HEK293 (cell line): ENCODE measurements around the gene IDUA.

Experiments
- CTCF ChIA-PET: fragments of 350-600 bp; formaldehyde crosslinking; extraction: SDS; loops from one replicate; lab custom pipeline; 2021; ENCODE audit warnings: antibody characterized with exemption; lab: Yijun Ruan, JAX
- POLR2A ChIA-PET: fragments of 300-600 bp; formaldehyde crosslinking; extraction: SDS; loops from one replicate; lab custom pipeline; 2020; ENCODE audit warnings: antibody characterized with exemption, inconsistent platforms; lab: Yijun Ruan, JAX
- H3K27ac ChIP-seq: fragments of 200-500 bp; sonication (Bioruptor generic); 2 replicates; pipeline ENCODE4 v1.5.1; 2014; ENCODE audit warnings: low read depth, low read length, control low read depth, inconsistent platforms; ENCODE audit errors: extremely low read depth
- H3K36me3 ChIP-seq, 2 experiments: fragments of 200-500 bp in 1 of 2; sonication (Bioruptor generic) in 1 of 2; 1 replicate in 1 of 2; 2 replicates in 1 of 2; pipeline ENCODE4 v1.5.1; 2014 to 2017; ENCODE audit warnings: inconsistent platforms in 2 of 2, low read length in 2 of 2; ENCODE audit not compliant: control insufficient read depth in 2 of 2, insufficient read depth in 1 of 2
- H3K4me1 ChIP-seq: fragments of 200-500 bp; sonication (Bioruptor generic); 2 replicates; pipeline ENCODE4 v1.5.1; 2014; ENCODE audit warnings: mild to moderate bottlenecking, low read length, inconsistent platforms; ENCODE audit not compliant: control insufficient read depth, insufficient read depth
- H3K4me3 ChIP-seq: 2 replicates; pipeline ENCODE4 v1.5.1; 2011; ENCODE audit warnings: low read depth, mild to moderate bottlenecking, control low read depth, low read length, moderate library complexity
- H3K9me3 ChIP-seq: fragments of 200-500 bp; sonication (Bioruptor generic); 2 replicates; pipeline ENCODE4 v1.5.1; 2014; ENCODE audit warnings: low read depth, low read length, inconsistent platforms; ENCODE audit not compliant: control insufficient read depth, insufficient read depth
- GLIS2 ChIP-seq: fragments of 450-650 bp; formaldehyde crosslinking; IDR thresholded peaks from 2 replicates; pipeline ENCODE4 v1.5.1; 2016; ENCODE audit warnings: missing biosample characterization, missing genetic modification characterization
- KLF1 ChIP-seq: fragments of 450-650 bp; formaldehyde crosslinking; IDR thresholded peaks from 2 replicates; pipeline ENCODE4 v1.5.1; 2016; ENCODE audit warnings: missing biosample characterization, missing genetic modification characterization
- OVOL3 ChIP-seq: fragments of 450-650 bp; formaldehyde crosslinking; IDR thresholded peaks from 2 replicates; pipeline ENCODE4 v1.5.1; 2016; ENCODE audit warnings: missing biosample characterization, missing genetic modification characterization
- PATZ1 ChIP-seq: fragments of 450-650 bp; formaldehyde crosslinking; IDR thresholded peaks from 2 replicates; pipeline ENCODE4 v1.5.1; 2016; ENCODE audit warnings: missing biosample characterization, missing genetic modification characterization
- PRDM1 ChIP-seq: fragments of 450-650 bp; formaldehyde crosslinking; IDR thresholded peaks from 2 replicates; pipeline ENCODE4; 2016; ENCODE audit warnings: missing biosample characterization, missing genetic modification characterization
- ZBTB10 ChIP-seq: fragments of 450-650 bp; formaldehyde crosslinking; IDR thresholded peaks from 2 replicates; pipeline ENCODE4 v1.5.1; 2016; ENCODE audit warnings: missing biosample characterization, missing genetic modification characterization
- ZIC2 ChIP-seq: fragments of 450-650 bp; formaldehyde crosslinking; IDR thresholded peaks from 2 replicates; pipeline ENCODE4 v1.5.1; 2016; ENCODE audit warnings: missing biosample characterization, missing genetic modification characterization
- ZNF121 ChIP-seq: fragments of 450-650 bp; formaldehyde crosslinking; IDR thresholded peaks from 2 replicates; pipeline ENCODE4 v1.5.1; 2016; ENCODE audit warnings: missing biosample characterization, missing genetic modification characterization
- ZNF133 ChIP-seq: fragments of 450-650 bp; formaldehyde crosslinking; IDR thresholded peaks from 2 replicates; pipeline ENCODE4 v1.5.1; 2016; ENCODE audit warnings: missing biosample characterization, missing genetic modification characterization
- ZNF140 ChIP-seq: fragments of 450-650 bp; formaldehyde crosslinking; IDR thresholded peaks from 2 replicates; pipeline ENCODE4 v1.5.1; 2016; ENCODE audit warnings: missing biosample characterization, missing genetic modification characterization
- ZNF426 ChIP-seq: fragments of 450-650 bp; formaldehyde crosslinking; IDR thresholded peaks from 2 replicates; pipeline ENCODE4 v1.5.1; 2017; ENCODE audit warnings: missing biosample characterization, missing genetic modification characterization, mild to moderate bottlenecking, inconsistent platforms, moderate library complexity
- ZNF530 ChIP-seq: fragments of 450-650 bp; formaldehyde crosslinking; IDR thresholded peaks from 2 replicates; pipeline ENCODE4 v1.5.1; 2016; ENCODE audit warnings: low read depth, missing biosample characterization, missing genetic modification characterization
- ZNF626 ChIP-seq: fragments of 450-650 bp; sonication (Bioruptor Pico); formaldehyde crosslinking; IDR thresholded peaks from 2 replicates; pipeline ENCODE4 v1.5.1; 2018; ENCODE audit warnings: missing biosample characterization, missing genetic modification characterization, inconsistent platforms
- ZNF768 ChIP-seq: fragments of 450-650 bp; formaldehyde crosslinking; IDR thresholded peaks from 2 replicates; pipeline ENCODE4 v1.5.1; 2018; ENCODE audit warnings: missing biosample characterization, mild to moderate bottlenecking, missing genetic modification characterization
- ZSCAN30 ChIP-seq: fragments of 450-650 bp; IDR thresholded peaks from 2 replicates; pipeline ENCODE4 v1.5.1; 2018; ENCODE audit warnings: missing biosample characterization, mild to moderate bottlenecking, missing genetic modification characterization, moderate library complexity

The IDUA gene

GRCh38 chr4:967113-968104, 19.4 kb upstream of the IDUA start:
- POLR2A ChIA-PET = no interaction called here
- Histone ChIP-seq H3K9me3 (no peaks in the 10 kb centered on the region), H3K4me1 (no peaks in the 10 kb centered on the region), H3K27ac (no peak overlapping the region)
- TF ChIP-seq ZNF768 (tag by site-specific recombination) (no peak), OVOL3 (no peak), PATZ1 (tag by site-specific recombination) (no peak), ZNF626 (tag by site-specific recombination) (no peak), ZNF140 (tag by site-specific recombination) (no peak), ZBTB10 (tag by site-specific recombination) (0 out of 2 replicates have a peak, but pooled peaks have one; percentile 21)
- TF ChIP-seq, all 188 proteins: peak for 1
- Histone ChIP-seq H3K4me3 (no peak overlapping the region), H3K36me3 (peaks cover 0 to 42% of the 10 kb centered on the region in 2 experiments; a peak in 1 of 3 replicates)
- CTCF ChIA-PET = no interaction called here

GRCh38 chr4:968221-968620, 18.6 kb upstream of the IDUA start:
- no peaks in the 10 kb centered on the region for H3K4me1 ChIP-seq
- H3K9me3 ChIP-seq = no peaks in the 10 kb centered on the region
- TF ChIP-seq ZSCAN30 = no peak
- TF ChIP-seq KLF1 = peak; percentile 32; the same call in 1 of the 2 replicates
- no peak overlapping the region for H3K4me3 ChIP-seq
- CTCF ChIA-PET = no interaction called here
- H3K36me3 ChIP-seq = peaks cover 0 to 34% of the 10 kb centered on the region in 2 experiments; a peak in 1 of 3 replicates
- POLR2A ChIA-PET = no interaction called here
- no peak overlapping the region for H3K27ac ChIP-seq

GRCh38 chr4:968621-969394, 18.0 kb upstream of the IDUA start:
- ChIA-PET CTCF (no interaction called here), POLR2A (no interaction called here)
- TF ChIP-seq ZNF426 (tag by site-specific recombination) (no peak), ZIC2 (tag by site-specific recombination) (0 out of 2 replicates have a peak, but pooled peaks have one; percentile 6), ZNF121 (tag by site-specific recombination) (no peak), GLIS2 (tag by site-specific recombination) (peak; percentile 51; the same call in 1 of the 2 replicates), ZNF133 (tag by site-specific recombination) (no peak), PRDM1 (tag by site-specific recombination) (no peak), ZNF530 (tag by site-specific recombination) (no peak)
- no peaks in the 10 kb centered on the region for H3K4me1 ChIP-seq
- H3K9me3 ChIP-seq = no peaks in the 10 kb centered on the region
- H3K27ac ChIP-seq = no peak overlapping the region
- H3K4me3 ChIP-seq = no peak overlapping the region
- H3K36me3 ChIP-seq = peaks cover 0 to 29% of the 10 kb centered on the region in 2 experiments; a peak in 1 of 3 replicates
